GM18498 (cell line): ENCODE results near the gene RNU6-7.

ENCODE experiments used
- ATAC-seq: cut with Tn5 transposase; IDR thresholded peaks from one replicate; pipeline ENCODE4 v1.9.1; 2021; ENCODE audit warnings: mild to moderate bottlenecking, moderate library complexity; ENCODE audit not compliant: unreplicated experiment

Gene RNU6-7

GRCh38 chr14:32203928-32204357 lies 2.1 kb downstream of the RNU6-7 start:
- no peak for ATAC-seq

- no peak for ATAC-seq
Measured at GRCh38 chr14:32205554-32205953, 3.7 kb downstream of the RNU6-7 start.

GRCh38 chr14:32205984-32206383 lies 4.1 kb downstream of the RNU6-7 start:
- ATAC-seq: no peak

- no peak for ATAC-seq
Measured at GRCh38 chr14:32206552-32206951, 4.7 kb downstream of the RNU6-7 start.

- ATAC-seq: no peak
Measured at GRCh38 chr14:32208490-32208889, 6.6 kb downstream of the RNU6-7 start.

- ATAC-seq: no peak
Measured at GRCh38 chr14:32209471-32209870, 7.6 kb downstream of the RNU6-7 start.

- ATAC-seq: no peak
Measured at GRCh38 chr14:32211068-32211404, 9.2 kb downstream of the RNU6-7 start.

- ATAC-seq: no peak
Measured at GRCh38 chr14:32212833-32213232, 11.0 kb downstream of the RNU6-7 start.

GRCh38 chr14:32217301-32217700 lies 15.5 kb downstream of the RNU6-7 start:
- no peak for ATAC-seq

GRCh38 chr14:32224737-32225377 lies 23.0 kb downstream of the RNU6-7 start:
- no peak for ATAC-seq

GRCh38 chr14:32225378-32225920 lies 23.6 kb downstream of the RNU6-7 start:
- no peak for ATAC-seq

GRCh38 chr14:32226056-32226455 lies 24.2 kb downstream of the RNU6-7 start:
- ATAC-seq: no peak

- no peak for ATAC-seq
Measured at GRCh38 chr14:32230181-32230580, 28.3 kb downstream of the RNU6-7 start.

- no peak for ATAC-seq
Measured at GRCh38 chr14:32230695-32231280, 28.9 kb downstream of the RNU6-7 start.

GRCh38 chr14:32232481-32232880 lies 30.6 kb downstream of the RNU6-7 start:
- ATAC-seq: no peak

GRCh38 chr14:32233260-32233659 lies 31.4 kb downstream of the RNU6-7 start:
- ATAC-seq: no peak

- ATAC-seq: no peak
Measured at GRCh38 chr14:32244404-32244803, 42.6 kb downstream of the RNU6-7 start.

- no peak for ATAC-seq
Measured at GRCh38 chr14:32246751-32247150, 44.9 kb downstream of the RNU6-7 start.

- ATAC-seq: no peak
Measured at GRCh38 chr14:32249371-32249770, 47.5 kb downstream of the RNU6-7 start.

- ATAC-seq: no peak
Measured at GRCh38 chr14:32249780-32250179, 47.9 kb downstream of the RNU6-7 start.

GRCh38 chr14:32250681-32251080 lies 48.8 kb downstream of the RNU6-7 start:
- no peak for ATAC-seq

GRCh38 chr14:32251530-32251929 lies 49.7 kb downstream of the RNU6-7 start:
- no peak for ATAC-seq
